Skeletal muscle satellite cell (primary cell): Measurements from ENCODE around the gene SLC35G2. TPM values are rescaled to one million over a fixed set of nuclear protein-coding genes. Genes with fewer than 3 reads are reported as not detected.
"Not testable (repeated sequence)": the region's sequence is repeated elsewhere in the genome, so short reads cannot be mapped to it uniquely, and the experiment has no call there.

Source experiments
- H3K27me3 ChIP-seq: 2 replicates; pipeline ENCODE4 v1.7.0; 2013; ENCODE audit warnings: low read length; ENCODE audit not compliant: control insufficient read depth, insufficient read depth
- H3K36me3 ChIP-seq: 2 replicates; pipeline ENCODE4 v1.7.0; 2013; ENCODE audit warnings: mild to moderate bottlenecking, control low read depth, low read length; ENCODE audit not compliant: insufficient read depth
- H3K4me1 ChIP-seq: 2 replicates; pipeline ENCODE4 v1.7.0; 2013; ENCODE audit warnings: low read length; ENCODE audit not compliant: control insufficient read depth, insufficient read depth
- H3K4me2 ChIP-seq: 2 replicates; pipeline ENCODE4 v1.7.0; 2013; ENCODE audit warnings: mild to moderate bottlenecking, low read length
- H3K4me3 ChIP-seq: 2 replicates; pipeline ENCODE4 v1.7.0; 2013; ENCODE audit warnings: low read length
- H3K9ac ChIP-seq: 2 replicates; pipeline ENCODE4 v1.7.0; 2013; ENCODE audit warnings: mild to moderate bottlenecking, low read depth, low read length, moderate library complexity
- H3K9me3 ChIP-seq: replicated peaks from 2 replicates; pipeline ENCODE4 v1.7.0; 2013; ENCODE audit warnings: mild to moderate bottlenecking, control low read depth, low read length
- total RNA-seq: library from RNA; depleted of rRNA; stranded (reverse); fragments of >200 nt; gene quantifications from 2 replicates; pipeline ENCODE4 v1.2.3, GENCODE V29; 2012; rRNA removed

The SLC35G2 gene
- 8.5 and 8.9 TPM in 2 replicates for total RNA-seq

DNA sequence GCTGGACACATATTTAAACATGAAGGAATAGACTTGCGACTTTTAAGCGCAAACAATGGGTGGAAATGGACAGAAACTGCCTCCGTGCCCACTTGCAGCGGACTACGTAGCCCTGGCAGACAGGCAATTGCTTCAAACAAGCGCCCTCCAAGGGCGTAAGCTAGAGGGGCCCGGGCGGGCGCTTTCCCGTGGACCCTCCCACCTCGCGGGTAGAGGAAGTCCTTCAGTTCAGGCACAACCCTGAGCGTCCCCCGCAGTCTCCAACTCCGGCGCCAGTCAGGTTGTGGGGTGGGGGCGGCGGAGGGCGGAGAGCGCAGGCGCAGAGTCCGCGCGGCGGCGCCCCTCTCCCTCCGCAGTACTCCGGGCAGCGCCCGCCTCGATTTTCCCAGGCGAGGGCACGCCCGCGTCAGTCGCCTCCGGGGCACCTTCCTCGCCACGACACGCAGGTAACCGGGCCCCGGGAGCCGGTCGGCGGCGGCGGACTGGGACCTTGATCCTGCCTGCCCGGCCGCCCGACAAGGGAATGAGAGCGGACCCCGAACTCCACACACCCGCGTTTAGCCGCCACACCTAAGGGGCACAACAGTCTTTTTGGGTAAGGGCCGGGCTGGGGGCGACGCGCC is at the start of gene SLC35G2:
TSS of gene SLC35G2 (plus strand) at position 358 of the 623 bp plus-strand sequence. CDS start 35,335 bp downstream, outside the sequence.
- peaks cover 13% of the 10 kb centered on the region for H3K4me1 ChIP-seq
- H3K27me3 ChIP-seq = no peaks in the 10 kb centered on the region
- H3K9ac ChIP-seq = peak within 1 kb of the TSS; percentile 89
- no peaks in the 10 kb centered on the region for H3K9me3 ChIP-seq
- peak within 1 kb of the TSS; percentile 100 for H3K4me2 ChIP-seq
- peak within 1 kb of the TSS; percentile 88 for H3K4me3 ChIP-seq
- H3K36me3 ChIP-seq = no peaks in the 10 kb centered on the region

DNA sequence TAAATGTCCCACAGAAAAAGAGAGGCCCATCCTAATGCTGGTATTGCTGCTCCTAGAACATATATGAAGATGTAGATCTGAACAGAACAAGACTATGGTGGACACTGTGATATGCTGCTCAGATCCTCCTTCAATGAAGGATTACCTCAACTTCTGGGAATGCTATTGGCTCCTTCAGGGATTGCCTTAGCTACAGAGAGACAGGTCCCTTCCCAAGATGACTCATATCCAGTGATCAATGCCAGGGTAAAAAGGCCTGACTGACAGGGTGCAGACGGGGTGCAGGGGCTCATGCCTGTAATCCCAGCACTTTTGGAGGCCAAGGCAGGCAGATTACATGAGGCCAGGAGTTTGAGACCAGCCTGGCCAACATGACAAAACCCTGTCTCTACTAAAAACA is 46.2 kb upstream of the SLC35G2 start:
- Histone ChIP-seq H3K4me2 (no peak overlapping the region), H3K9ac (no peak overlapping the region), H3K4me3 (no peak overlapping the region), H3K4me1 (no peaks in the 10 kb centered on the region), H3K36me3 (no peaks in the 10 kb centered on the region), H3K9me3 (no peaks in the 10 kb centered on the region), H3K27me3 (no peaks in the 10 kb centered on the region)

DNA sequence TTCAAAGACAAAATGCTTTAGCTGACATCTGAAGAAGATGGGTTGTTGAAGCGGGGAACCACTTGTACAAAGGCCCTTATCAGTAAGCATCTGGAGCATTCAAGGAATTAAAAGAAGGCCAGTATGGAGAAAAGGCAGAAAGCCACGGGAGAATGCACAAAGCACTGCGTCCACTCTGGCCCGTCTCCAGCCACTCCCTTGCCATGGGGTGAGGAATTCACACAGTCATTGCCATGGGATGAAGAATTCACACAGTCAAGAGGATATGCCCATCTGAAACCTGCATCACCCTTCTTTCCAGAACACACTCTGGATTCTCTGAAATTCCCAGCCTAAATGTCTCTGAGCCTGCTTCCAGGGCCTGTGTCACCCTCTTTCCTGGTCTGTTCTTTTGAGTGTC is 40.1 kb upstream of the SLC35G2 start:
- H3K4me3 ChIP-seq = no peak overlapping the region
- H3K4me2 ChIP-seq = no peak overlapping the region
- H3K9me3 ChIP-seq = no peaks in the 10 kb centered on the region
- no peaks in the 10 kb centered on the region for H3K36me3 ChIP-seq
- no peak overlapping the region for H3K9ac ChIP-seq
- H3K4me1 ChIP-seq = peaks cover 5% of the 10 kb centered on the region
- no peaks in the 10 kb centered on the region for H3K27me3 ChIP-seq

DNA sequence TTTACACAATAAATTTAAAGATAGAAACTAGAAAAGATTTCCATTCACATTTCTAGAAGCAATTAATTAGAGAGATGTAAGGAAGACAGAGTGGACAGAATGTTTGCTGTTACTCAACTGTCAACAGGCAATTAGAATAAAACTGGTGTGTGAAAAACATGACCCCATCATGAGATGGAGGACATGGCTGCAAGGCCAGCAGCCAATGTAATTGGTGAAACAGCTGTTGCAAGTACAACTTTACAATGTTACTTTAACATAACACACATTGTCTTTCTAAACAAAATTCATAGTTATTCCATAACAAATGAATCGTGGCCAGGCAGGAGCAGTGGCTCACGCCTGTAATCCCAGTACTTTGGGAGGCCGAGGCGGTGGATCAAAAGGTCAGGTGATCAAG is 38.2 kb upstream of the SLC35G2 start:
- Histone ChIP-seq H3K36me3 (no peaks in the 10 kb centered on the region), H3K4me3 (no peak overlapping the region), H3K4me1 (peaks cover 6% of the 10 kb centered on the region), H3K9ac (no peak overlapping the region), H3K9me3 (no peaks in the 10 kb centered on the region), H3K27me3 (no peaks in the 10 kb centered on the region), H3K4me2 (no peak overlapping the region)

DNA sequence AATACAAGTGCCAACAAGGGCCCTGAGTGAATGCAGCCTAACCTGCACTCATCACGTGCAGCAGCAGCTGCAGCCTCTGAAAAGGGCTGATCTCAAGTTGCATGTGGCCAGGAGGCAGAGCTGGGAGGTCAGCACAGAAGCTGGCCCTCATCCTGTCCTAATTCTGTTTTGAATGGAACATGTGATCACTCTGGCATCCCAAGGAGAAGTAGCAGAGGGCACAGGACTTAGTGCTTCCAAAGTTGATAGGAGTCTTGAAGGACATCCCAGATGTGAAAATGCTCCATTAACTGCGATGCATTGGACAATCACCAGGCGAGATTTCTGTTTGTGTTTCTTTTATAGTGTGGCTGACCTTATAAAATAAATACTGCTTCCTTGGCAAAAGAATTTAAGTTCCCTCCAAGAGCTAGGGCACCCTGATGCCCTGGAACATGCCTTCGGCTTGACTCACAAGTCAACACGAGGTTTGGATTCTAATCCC is 35.2 kb upstream of the SLC35G2 start:
- H3K4me2 ChIP-seq = peak overlapping the region; percentile 1
- H3K9me3 ChIP-seq = no peaks in the 10 kb centered on the region
- H3K4me1 ChIP-seq = peaks cover 24% of the 10 kb centered on the region
- no peaks in the 10 kb centered on the region for H3K36me3 ChIP-seq
- no peak overlapping the region for H3K4me3 ChIP-seq
- no peak overlapping the region for H3K9ac ChIP-seq
- no peaks in the 10 kb centered on the region for H3K27me3 ChIP-seq

DNA sequence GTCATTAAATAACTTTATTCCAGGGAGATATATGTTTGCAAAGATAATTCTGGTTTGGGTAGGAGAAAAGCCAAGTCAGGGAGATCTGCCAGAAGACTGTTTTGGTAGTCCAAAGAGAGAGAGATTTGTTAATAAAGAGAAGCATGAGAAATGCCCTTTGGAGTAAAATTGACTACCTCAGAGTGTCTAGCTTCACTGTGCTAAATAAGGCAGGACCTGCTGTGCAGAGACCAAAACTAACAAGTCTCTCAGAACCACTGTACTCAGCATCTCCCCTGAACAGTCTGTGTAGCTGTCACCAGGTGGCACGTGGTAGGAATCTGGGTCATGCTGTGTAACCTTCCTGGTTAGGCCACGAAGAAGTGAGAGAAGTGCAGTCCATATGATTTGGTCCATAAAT is 31.6 kb upstream of the SLC35G2 start:
- Histone ChIP-seq H3K9me3 (no peaks in the 10 kb centered on the region), H3K4me2 (peak overlapping the region; percentile 82), H3K4me1 (peaks cover 24% of the 10 kb centered on the region), H3K9ac (peak overlapping the region; percentile 65), H3K4me3 (peak overlapping the region; percentile 57), H3K36me3 (no peaks in the 10 kb centered on the region), H3K27me3 (no peaks in the 10 kb centered on the region)

DNA sequence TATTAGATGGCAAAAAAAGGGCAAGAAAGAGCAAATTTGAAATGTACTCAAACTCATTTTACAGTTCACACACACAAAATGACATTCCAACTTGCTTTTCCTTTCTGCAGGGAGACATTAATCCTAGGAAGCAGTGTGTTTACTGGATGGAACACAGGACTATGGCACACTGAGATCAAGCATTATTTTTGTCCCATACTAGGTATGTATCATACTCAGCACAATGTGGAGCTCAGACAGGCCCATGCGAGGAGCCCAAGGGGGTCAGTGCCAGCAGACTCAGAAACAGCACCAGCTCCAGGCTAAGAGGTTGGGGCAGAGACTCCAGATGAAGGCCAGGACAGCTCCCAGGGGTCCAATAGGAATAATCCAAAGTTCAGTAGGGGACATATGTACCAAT is 30.8 kb upstream of the SLC35G2 start:
- Histone ChIP-seq H3K9me3 (no peaks in the 10 kb centered on the region), H3K27me3 (no peaks in the 10 kb centered on the region), H3K4me3 (no peak overlapping the region), H3K9ac (no peak overlapping the region), H3K4me1 (peaks cover 24% of the 10 kb centered on the region), H3K36me3 (no peaks in the 10 kb centered on the region), H3K4me2 (no peak overlapping the region)

DNA sequence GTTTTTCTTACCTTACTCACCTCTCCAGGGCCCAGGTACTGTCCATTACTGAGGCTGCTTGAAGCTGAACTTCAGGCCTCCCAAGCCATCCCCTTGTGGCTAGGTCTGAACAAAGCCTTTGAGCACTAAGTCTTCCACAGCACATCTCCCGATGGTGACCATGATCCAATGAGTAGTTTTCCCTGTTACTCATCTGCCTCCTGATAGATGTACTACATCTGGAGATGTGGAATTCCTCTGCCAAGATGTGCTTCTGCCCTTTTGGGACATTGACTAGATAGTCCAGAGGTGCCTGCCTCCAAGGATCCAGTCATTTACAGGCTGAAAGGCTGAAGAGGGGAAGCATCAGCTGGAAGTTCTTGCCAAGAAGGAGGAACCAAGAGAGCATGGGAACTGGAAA is 28.9 kb upstream of the SLC35G2 start:
- H3K9me3 ChIP-seq = no peaks in the 10 kb centered on the region
- H3K4me2 ChIP-seq = no peak overlapping the region
- peaks cover 4% of the 10 kb centered on the region for H3K27me3 ChIP-seq

DNA sequence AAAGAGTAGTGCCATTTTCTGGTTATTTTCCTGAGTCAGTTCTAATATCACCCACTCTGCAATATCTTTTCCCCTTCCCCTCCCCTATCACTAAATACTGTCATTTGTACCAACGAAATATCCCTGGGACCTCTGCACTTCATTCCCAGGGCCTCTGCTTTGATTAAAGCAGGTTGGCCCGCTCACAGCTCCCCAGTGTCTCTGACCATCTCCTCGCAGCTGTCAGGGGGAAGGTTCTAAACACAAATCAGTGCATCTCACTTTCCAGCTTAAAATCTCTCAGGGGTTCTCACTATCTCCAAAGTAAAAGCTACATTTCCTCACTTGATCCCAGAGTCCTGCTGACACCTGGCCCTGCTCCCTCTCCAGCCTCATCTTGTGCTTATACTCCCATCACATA is 28.1 kb upstream of the SLC35G2 start:
- no peak overlapping the region for H3K4me2 ChIP-seq
- H3K36me3 ChIP-seq = no peaks in the 10 kb centered on the region
- no peaks in the 10 kb centered on the region for H3K9me3 ChIP-seq
- H3K4me1 ChIP-seq = peaks cover 17% of the 10 kb centered on the region
- peaks cover 4% of the 10 kb centered on the region for H3K27me3 ChIP-seq
- no peak overlapping the region for H3K9ac ChIP-seq
- no peak overlapping the region for H3K4me3 ChIP-seq

More for the DNA sequence above, 28.9 kb upstream of the SLC35G2 start:
- Histone ChIP-seq H3K4me1 (peaks cover 19% of the 10 kb centered on the region), H3K9ac (no peak overlapping the region), H3K4me3 (no peak overlapping the region), H3K36me3 (no peaks in the 10 kb centered on the region)

DNA sequence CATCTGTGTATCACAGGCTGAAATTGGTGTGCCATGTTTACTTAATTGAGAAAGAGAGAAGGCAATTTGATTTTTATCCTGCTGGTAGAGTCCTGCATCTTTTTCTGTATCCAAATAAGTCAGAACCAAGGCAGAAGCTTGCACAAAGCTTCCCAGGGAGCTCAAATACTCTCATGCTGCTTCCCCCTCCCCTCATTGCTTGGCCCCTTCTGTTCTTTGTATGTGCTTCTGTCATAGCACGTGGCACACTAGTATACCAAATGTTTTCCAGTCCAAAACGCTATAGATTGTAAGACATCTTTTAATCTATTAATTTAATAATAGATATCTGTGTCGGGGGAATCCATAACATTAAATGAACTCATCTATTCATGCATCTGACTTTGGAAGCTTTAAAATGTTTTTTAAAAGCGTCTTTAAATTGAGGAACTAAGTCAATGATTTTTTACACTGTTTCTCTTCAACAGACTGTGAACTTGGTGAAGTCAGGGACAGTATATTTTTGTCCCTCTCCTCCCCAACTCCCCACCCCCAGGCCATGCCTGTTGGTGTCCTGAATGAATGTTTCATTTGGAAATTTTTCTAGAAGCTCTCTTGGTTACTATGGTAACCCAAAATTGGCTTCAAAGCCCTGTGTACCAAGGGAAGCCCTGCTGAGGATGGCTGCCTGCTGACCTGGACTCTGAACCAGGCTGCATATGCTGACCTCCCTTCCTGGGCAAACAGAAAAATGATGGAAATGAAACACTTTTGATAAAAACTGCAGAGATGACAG is 26.2 kb upstream of the SLC35G2 start:
- no peak overlapping the region for H3K4me2 ChIP-seq
- no peak overlapping the region for H3K9ac ChIP-seq
- no peaks in the 10 kb centered on the region for H3K9me3 ChIP-seq
- no peaks in the 10 kb centered on the region for H3K4me1 ChIP-seq
- H3K27me3 ChIP-seq = peaks cover 4% of the 10 kb centered on the region
- no peaks in the 10 kb centered on the region for H3K36me3 ChIP-seq
- H3K4me3 ChIP-seq = no peak overlapping the region

DNA sequence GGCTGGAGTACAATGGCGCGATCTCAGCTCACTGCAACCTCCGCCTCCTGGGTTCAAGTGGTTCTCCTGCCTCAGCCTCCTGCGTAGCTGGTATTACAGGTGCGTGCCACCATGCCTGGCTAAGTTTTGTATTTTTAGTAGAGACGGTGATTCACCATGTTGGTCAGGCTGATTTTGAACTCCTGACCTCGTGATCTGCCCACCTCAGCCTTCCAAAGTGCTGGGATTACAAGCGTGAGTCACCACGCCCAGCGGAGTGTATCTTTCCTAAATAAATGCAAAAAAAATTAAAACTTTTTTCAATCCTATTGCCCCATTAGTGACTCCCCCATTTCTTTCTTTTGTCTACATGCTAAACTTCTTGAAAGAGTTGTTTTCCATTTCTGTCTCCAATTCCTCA is 17.8 kb upstream of the SLC35G2 start:
- H3K9ac ChIP-seq, H3K9me3 ChIP-seq: not testable (repeated sequence)

More for the DNA sequence above, 17.8 kb upstream of the SLC35G2 start:
- H3K4me3 ChIP-seq, H3K36me3 ChIP-seq, H3K4me1 ChIP-seq, H3K4me2 ChIP-seq, H3K27me3 ChIP-seq: not testable (repeated sequence)
